Measurements from ENCODE around the gene CCNH.

The CCNH gene

DNA sequence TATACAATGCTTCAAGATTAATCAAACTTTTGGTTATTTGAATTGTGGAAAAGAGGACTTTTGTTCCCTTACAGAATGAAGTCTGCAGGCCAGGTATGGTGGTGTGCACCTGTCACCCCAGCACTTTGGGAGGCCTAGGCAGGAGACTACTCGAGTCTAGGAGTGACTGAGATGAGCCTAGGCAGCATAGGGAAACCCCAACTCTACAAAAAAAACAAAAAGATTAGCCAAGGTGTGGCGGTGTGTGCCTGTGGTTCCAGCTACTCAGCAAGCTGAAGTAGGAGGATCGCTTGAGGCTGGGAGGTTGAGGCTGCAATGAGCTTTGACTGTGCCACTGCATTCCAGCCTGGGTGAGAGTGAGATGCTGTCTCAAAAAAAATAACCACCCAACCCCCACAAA is 9.3 kb downstream of the CCNH start:
- no peak for DNase-seq

DNA sequence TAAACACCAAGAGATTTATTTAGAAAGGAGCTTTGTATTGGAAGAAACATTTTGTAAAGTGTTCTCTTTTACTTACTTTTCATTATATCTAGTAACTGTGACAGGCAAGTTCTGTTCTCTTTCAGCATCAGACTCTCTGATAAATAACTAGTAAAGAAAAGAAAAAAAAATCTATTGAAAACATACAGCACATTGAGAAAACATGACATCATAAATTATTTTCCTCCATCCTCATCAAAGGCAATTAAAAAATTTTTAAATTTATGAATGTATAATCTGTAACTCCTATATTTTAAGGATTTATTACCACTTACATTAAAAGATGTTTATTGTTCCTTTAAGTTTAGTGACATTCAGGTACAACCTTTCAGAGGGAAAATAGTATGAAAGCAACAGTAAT is 11.1 kb downstream of the CCNH start:
- no peak for DNase-seq

DNA sequence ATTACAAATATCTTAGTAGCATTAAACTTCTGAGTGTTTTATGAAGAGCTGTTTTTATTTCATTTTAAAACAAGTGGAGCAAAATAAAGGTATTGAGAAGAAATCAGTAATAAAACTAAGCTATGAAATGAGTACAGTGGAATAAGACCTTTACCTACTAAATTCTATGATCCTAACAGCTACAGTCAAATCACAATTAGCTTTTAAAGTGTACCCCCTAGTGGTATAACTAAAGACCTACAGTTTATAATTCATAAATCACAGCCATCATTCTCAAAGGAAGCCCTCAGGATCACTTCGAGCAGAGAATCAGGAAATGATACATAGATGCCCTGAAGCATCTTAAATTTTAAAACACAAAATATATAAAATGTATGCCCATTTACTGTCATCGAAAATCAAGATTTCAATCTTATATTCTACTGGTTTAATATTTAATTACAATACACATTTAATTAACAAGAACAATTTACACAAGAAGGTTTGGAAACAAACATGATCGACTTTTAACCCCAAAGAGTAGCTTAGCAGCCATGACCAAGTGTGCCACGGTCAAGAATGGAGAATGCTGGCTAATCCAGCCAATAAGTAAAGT is 12.3 kb downstream of the CCNH start:
- DNase-seq: peak in 1 of 2 donors; percentile 48

DNA sequence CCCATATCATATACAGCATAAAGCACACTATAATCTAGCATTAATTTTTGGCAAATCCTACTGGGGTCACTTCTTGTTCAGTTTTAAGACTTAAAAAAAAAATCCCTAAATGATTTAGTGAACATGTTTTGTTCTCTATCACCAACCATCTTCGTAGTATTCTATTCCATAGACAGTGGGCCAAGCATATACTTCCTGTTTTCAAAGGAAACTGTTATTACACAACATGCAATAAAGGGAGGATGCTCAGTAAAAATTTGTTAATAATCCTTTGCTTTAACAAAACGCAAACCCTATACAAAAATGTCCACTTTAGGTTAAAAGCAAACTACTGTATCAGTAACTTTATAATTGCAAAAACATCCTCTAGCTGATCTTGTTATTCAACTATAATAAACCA is 13.0 kb downstream of the CCNH start:
- peak; percentile 29 to 80 for DNase-seq

DNA sequence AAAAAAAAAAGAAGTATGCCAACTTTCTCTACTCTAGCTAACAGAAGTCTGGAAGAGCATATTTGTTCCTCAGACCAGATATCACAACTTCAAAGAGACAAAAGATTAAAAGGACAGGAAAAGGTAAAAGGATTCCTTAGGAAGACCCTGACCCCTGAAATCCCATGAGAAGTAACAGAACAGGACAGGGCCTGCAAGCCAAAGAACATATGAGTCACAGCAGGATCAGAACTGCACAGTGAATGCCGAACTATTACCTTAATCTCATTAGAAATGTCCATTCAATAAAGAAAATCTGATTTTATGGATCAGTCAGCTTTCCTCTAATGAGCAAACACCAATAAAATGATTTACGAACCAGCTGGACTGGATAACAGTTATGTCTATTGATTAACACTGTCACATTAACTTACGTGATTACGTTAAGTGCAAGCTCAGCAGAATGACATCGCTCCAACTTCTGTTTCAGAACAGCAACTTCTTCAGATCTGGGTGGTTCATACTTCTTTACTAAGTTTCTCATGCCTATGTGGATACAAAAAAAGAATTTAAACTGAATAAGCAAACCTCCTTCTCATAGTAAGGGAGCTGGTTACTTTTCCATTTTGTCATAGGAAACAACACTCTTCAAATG is 13.6 kb downstream of the CCNH start:
- DNase-seq: peak in 1 of 2 donors; percentile 7

DNA sequence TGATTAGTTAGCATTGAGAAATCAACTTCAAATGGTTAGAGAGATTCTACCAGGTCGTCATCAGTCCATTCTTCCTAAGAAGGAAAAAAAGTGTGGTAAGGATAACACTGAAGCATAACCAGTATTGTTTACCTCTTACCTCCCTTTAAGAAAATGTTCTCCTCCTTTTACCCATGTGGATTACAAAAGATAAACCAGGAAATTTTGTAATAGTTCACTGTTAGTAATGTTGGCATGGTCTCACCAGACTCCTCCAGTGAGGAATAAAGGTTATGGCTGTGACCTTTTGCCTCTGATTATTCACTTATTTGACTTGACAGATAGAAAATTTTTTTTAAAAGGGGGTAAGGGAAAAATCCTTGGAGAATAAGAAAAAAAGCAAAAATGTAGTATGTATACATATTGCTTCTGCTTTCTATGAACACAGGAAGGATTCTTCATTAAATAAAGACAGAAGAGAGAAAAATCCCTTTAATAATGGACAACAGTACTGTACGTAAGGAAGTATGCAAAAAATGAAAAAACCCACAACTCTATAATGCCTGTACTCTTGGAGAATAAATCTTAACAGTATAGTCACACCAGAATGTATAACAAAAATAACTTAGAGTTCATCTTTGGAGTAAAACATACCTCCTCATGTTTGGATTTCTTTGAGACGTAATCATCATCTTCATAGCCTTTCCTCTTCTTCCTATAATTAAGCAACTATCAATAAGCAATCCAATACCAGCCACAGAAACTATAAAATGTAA is 18.1 kb downstream of the CCNH start:
- peak; percentile 17 to 51 for DNase-seq

DNA sequence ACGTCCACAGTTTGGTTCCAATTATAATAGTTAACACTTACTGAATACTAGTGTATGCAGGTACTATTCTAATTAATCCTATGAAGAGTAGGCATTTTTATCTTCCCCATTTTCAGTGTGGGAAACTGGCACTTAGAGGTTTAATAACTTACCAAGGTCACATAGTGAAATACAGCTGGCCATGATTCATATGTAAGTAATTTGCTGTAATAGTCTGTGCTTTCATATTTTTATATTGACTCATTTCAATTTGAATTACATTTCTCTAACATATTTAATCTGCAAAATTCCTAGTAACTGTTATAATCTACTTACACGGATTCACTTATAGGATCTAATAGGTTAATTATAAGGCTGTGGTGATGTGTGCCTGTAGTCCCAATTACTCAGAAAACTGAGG is 19.4 kb downstream of the CCNH start:
- no peak for DNase-seq

DNA sequence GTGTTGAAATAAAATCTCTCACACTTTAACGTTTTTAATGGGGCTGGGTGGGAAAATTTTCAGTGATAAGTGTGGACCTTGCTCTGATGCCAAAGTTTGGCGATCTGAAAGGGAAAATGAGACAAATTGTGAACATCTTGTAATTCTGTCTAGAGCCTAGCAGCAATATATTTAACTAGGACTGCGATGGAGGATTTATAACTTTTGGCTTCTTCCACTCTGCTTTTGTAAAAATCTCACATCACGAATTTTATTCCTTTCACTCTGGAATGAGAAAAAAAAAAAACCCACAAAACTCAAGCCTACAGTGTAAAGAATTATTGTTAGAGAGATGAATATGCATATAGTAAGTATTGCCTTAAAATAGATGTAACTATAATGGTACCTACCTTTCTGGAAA is 19.9 kb downstream of the CCNH start:
- no peak for DNase-seq

DNA sequence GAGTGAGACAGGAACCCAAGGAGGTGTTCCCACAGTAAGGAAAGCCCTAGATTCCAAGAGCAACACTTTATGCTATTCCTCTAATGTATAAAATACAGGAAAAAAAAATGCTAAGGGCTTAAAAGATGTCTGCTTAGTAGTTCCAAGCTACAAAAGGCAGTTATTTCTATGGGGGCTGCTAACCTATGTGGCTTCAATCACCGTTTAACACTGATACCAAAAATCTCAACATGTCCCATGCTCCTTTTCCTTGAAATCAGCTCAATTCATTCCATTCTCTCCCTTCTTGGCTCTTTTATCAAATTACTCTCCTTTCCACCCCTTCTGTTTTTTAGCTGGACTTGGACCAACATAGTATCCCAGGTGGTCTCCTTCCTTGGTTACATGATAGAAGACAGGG is 20.6 kb downstream of the CCNH start:
- DNase-seq: no peak

DNA sequence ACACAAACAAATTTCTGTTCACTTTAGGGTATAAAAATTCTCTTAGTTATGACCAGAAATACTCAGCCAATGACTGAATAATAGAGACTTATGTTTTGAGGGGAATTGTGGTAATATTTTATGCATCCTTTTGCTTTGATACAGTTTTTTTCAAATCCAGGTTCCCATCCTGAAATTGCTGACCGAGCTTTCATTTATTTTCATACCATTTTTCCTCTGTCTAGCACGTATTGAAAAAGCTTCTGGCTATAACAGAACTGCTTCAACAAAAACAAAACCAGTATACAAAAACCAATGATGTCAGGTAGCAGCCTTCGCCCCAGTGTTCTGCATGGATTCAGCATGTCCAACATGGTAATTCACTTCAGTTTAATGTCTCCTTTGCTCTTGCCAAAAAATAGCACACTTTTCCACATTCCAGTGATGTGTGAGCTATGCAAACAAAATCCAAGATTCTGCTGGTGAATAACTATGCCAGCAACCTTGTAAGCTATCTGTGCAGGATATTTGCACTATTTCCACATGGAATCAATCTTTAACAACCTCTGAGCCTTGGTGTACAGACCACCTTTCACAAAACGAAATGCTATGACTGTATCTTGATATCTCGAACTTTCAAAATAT is 22.0 kb downstream of the CCNH start:
- DNase-seq: no peak

DNA sequence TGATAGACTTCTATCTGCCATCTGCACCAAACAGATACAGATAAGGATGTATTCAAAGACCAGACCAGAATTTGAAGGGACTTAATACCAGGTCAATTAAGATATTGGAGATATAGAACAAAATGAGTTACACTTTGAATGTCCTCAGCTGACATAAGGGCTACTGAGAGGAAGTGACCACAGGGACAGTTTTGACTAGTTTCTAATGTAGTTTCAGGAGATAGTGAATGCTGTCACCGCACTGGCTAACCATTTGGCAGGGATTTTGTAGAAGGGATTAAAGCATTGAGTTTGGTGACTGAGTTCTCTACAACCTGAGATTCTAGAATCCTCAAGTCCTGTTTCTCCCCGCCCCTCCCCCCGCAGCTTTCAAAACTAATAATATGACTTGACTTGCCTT is 22.7 kb downstream of the CCNH start:
- DNase-seq: no peak

DNA sequence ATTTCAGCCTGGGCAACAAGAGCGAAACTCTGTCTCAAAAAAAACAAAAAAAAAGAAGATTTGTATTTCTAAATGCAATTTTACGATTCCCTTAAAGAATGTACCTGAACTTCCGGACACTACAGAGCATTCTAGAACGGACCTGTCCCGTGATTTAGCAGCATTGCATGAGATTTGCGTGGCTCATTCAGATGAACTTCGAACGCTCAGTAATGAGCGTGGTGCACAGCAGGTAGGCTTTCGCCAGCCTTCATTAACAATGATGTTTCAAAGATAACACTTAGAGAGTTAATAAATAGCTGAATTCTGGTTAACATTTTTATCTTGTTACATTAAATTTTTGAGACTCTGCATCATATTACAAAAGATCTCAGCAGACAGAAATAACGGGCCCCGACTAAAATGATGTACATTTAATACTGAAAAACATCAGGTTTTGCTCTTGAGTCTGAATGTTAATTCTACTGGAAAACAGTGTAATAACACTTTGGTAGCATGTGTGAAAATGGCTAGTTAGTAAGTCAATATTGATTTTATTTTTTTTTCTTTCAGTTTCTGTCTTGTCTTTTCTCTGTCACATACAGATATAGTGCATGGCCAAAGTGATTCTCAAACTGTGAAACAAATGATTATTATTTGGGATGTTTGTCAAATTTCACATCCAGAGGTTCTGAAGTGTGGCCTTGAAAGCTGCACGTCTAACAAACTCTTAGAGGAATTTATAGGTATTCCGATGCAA is 23.3 kb downstream of the CCNH start:
- no peak for DNase-seq

DNA sequence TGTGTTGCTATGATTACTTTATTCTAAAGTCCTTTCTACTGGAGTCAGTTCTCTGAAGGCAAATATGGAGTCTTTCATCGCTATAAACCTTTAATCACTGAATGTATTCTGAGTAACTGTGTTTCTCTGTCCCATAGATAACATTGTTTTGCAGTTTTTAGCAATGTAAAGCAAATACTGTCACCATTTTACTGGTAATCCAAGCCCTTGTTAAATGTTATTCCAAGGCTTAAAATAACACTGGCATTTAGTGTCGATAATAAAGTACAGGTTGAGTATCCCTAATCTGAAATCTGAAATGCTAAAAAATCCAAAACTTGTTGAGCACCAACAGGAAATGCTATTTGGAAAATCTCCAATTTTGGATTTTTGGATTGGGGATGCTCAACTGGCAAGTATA is 24.6 kb downstream of the CCNH start:
- DNase-seq: no peak

DNA sequence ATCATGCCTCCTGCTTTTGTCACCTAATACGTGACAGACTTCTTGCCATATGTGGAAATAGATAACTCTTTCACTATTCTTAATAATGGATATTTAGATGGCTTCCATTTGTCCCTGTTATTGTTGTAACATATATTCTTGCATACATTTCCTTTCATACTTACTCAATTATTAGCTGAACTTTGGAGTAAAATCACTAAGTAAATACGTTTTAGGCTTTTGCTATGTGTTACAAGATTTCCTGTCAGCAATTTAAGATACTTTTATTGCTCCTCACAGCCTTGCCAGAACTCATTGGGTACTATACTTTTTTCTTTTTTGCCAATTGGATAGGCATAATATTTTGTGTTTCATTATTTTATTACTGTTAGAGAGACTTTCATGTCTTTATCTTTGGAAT is 26.9 kb downstream of the CCNH start:
- no peak for DNase-seq

DNA sequence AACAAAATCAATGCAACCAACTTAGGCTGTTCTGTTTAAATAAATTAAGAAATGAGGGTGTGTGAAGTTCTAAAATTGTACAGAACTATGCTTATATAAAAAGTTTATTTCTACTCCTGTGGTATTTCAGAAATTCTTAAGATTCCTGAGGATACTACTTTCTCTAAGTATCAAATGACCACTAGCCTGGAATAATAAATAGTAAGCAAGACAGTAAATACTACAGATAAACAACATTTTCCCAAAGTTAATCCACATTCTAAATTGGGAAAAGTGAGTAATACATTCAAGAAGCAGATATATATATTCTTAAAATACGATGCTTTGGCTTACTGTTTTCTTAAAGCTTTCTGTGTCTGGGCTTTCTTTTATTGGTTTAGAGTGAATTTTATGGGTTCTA is 29.5 kb downstream of the CCNH start:
- no peak for DNase-seq

DNA sequence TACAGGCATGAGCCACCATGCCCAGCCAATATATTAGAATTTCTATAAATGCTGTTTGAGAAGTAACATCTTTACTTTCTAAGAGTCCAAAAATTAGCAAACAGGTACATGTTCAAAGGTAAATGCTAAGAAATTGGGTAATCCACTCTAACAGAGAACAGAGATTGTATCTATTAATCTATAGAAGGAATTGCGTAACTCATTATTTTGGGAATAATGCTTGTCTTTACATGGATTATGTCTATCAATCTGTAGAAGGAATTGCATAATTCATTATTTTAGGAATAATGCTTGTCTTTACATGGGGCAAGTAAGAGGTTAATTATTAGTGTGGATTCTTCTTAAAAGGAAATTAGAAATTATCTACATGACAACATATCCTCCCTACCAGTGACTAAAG is 30.5 kb downstream of the CCNH start:
- DNase-seq: no peak

DNA sequence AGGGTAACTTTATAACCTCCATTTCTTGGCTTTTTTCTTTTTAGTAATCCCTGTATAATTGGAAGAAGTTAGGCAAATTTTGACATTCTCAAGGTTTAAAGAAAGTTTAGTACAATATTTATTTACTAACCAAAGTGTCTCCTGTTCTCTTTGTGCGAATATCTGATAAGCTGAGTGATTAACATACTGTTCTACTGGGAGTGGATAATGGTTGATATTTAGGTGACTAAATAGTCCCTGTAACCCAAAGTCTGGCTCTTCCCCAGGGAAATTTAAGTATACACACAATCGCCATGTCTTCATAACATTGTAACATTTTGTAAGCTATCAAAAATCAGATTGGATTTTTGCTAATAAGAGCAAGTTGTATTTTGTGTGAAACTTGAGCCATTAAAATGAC is 40.0 kb downstream of the CCNH start:
- no peak for DNase-seq

DNA sequence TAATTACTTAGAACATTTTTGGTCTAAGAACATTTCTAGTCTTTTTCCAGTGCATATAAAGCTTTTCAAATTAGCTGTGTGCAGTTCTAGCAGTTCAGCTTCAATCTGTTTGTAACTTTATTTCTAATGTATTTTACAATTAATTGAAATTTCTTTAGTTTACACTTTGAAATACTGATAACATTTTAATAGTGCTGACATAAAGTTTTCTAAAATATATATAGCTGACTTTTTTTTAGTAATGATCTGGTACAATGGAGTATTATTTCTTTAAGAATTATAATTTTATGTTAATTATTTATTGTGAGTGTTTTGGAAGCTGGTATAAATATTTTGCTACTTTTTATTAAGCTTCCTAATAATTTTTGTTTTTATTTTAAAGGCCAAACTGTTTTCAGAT is 43.3 kb downstream of the CCNH start:
- DNase-seq: no peak

DNA sequence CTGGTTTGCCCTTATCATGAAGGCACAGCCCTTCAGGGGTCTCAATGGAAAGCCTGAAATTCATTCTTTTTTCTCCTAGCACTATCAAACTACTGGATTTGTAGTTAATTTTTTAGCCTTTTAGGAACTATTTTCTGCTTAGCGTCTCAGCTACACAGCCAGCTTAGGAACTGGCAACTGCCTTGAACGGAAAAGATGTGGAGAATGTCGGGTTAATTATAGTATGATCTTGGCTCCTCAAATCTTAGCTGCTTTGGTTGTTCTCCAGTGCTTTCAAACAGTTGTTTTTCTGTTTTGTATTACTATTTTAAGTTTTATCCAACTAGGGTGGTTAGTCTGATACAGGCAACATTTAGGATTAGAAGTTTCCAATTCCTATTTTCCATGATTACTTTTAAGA is 44.1 kb downstream of the CCNH start:
- no peak for DNase-seq

DNA sequence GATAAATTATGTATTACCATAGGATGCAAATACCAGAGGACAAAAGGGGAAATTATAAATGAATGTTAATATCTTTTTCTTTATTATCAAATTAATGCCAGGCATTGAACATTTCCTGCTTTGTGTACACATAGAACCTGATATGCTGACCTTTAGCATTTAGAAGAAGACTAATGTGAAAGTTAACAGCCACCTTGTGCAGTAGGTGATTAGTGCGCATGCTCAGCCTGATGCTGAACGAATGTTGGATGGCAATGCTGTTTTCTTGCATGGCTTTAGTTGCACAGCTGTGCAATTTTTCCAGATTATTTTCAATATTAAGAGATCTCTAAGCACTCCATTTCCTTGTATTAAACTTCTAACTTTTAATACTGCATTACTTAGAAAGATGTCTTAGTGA is 45.5 kb downstream of the CCNH start:
- no peak for DNase-seq

DNA sequence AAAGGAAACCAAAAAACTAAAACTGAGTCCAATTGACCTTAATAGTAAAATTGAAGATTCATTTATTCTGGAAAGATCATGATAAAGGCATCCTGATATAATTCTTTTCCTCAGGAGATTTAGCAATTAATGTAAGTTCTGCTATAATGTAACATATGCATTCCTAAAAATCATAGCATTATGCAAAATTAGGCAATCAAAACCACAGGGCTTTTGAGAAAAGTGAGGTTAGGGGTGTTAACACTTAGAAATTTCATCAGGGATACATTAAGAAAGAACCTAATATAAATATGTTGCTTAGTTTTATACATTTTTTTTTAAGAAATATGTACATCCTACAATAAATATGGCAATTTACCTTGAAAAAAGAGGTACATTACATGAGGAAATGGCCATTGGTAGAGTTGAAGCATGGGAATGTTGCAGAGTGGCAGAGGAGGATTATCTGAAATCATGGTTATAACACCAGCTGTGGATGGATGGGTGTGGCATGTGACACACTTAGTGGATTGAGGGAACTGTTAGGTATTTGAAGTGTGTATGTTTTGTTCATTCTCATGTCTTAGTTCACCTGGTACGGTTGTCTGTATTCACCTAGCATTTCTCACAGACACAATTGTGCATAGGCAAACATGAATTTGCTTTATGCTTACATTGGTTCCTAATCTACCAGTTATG is 51.1 kb downstream of the CCNH start:
- peak; percentile 13 to 83 for DNase-seq

DNA sequence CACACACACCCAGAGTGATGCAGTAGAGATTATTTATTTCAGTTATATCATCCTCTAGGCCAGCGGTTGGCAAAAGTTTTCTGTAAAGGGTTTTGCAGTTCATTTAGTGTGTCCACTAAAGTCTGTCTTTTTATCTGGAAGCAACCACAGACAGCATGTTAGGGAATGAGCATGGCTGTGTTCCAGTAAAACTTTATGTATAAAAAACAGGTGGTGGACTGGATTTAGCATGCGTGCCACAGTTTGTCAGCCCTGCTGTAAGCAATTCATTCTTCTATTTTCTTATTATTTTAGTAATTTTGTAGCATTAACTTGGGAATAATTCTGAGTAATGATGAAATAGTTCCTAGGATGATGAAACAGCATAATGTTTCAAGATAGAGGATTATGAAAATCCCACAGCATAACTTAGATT is 51.7 kb downstream of the CCNH start:
- DNase-seq: peak in 1 of 2 donors; percentile 10

DNA sequence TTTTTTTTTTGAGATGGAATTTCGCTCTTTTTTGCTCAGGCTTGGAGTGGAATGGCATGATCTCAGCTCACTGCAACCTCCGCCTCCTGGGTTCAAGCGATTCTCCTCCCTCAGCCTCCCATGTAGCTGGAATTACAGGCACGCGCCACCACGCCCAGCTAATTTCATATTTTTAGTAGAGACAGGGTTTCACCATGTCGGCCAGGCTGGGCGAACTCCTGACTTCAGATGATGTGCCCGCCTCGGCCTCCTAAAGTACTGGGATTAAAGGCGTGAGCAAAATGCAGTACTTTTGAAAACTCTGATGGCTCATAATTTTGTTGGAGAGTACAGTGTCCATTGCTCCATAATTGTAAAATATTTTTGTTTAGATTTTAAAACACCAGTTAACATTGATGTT is 52.6 kb downstream of the CCNH start:
- no peak for DNase-seq

Data from inflammatory macrophage (primary cell).